GM23338 (cell line): Measurements from ENCODE around the gene LPCAT3.

Experiments used
- CTCF ChIP-seq, 2 experiments: fragments of 200-600 bp in 1 of 2; sonication (generic) in 1 of 2; conservative IDR thresholded peaks; 2 replicates each; pipeline versions ENCODE4 v1.5.1 to v1.6.1; 2016 to 2017; ENCODE audit warnings: antibody characterized with exemption in 2 of 2, low read depth in 2 of 2, mild to moderate bottlenecking in 2 of 2, moderate library complexity in 1 of 2
- EZH2 ChIP-seq: fragments of 200-600 bp; sonication (generic); IDR thresholded peaks from one replicate; pipeline ENCODE4 v1.8.0; 2017; ENCODE audit warnings: antibody characterized with exemption, mild to moderate bottlenecking, low read depth; ENCODE audit not compliant: unreplicated experiment
- EZH2phosphoT487 ChIP-seq: fragments of 200-600 bp; sonication (generic); IDR thresholded peaks from one replicate; pipeline ENCODE4 v1.8.1; 2018; ENCODE audit warnings: antibody characterized with exemption; ENCODE audit not compliant: unreplicated experiment
- JUNB ChIP-seq: IDR thresholded peaks from one replicate; pipeline ENCODE4 v1.6.1; 2016; ENCODE audit warnings: antibody characterized with exemption; ENCODE audit not compliant: unreplicated experiment
- POLR2AphosphoS5 ChIP-seq: IDR thresholded peaks from 2 replicates; pipeline ENCODE4 v1.6.1; 2016; ENCODE audit warnings: antibody characterized with exemption, low read depth
- REST ChIP-seq: IDR thresholded peaks from one replicate; pipeline ENCODE4 v1.6.1; 2018; ENCODE audit warnings: antibody characterized with exemption; ENCODE audit not compliant: unreplicated experiment

- TF ChIP-seq CTCF (conservative IDR thresholded peaks at IDR 0.05; ENCODE audit: low read depth in 2 of 2) (no peak), EZH2phosphoT487 (no peak), POLR2AphosphoS5 (no peak), REST (no peak), JUNB (no peak), EZH2 (no peak)
Observed at GRCh38 chr12:7061596-7061995, 43.3 kb upstream of the LPCAT3 start.
